T-helper 17 cell (primary cell): ENCODE measurements around the gene NKAIN1. TPM values are rescaled to one million over a fixed set of nuclear protein-coding genes. Genes with fewer than 3 reads are reported as not detected.
"Not testable (repeated sequence)": the region's sequence is repeated elsewhere in the genome, so short reads cannot be mapped to it uniquely, and the experiment has no call there.

Source experiments
- ATAC-seq: fragments of 150-1000 bp; cut with Tn5 transposase; 2 replicates; pipeline ENCODE4 v1.10.0; 2021; ENCODE audit warnings: mild to moderate bottlenecking, moderate library complexity
- DNase-seq, 3 donors: peaks; one replicate each; pipeline versions ENCODE4 v3.0.0 to v3.0.0-alpha.2; 2020 to 2021
- H3K9me3 ChIP-seq: one replicate; pipeline ENCODE4 v1.7.0; 2013; ENCODE audit warnings: low read length, mild to moderate bottlenecking; ENCODE audit not compliant: control insufficient read depth, poor library complexity, severe bottlenecking
- H3K27ac Mint-ChIP-seq: one replicate; pipeline ENCODE4 v1.8.0; 2022; ENCODE audit warnings: mild to moderate bottlenecking, moderate library complexity, mixed read lengths
- H3K27me3 Mint-ChIP-seq: one replicate; pipeline ENCODE4 v1.8.0; 2022; ENCODE audit warnings: mixed read lengths
- H3K36me3 Mint-ChIP-seq: one replicate; pipeline ENCODE4 v1.8.0; 2022; ENCODE audit warnings: low read depth, mixed read lengths
- H3K4me1 Mint-ChIP-seq: one replicate; pipeline ENCODE4 v1.8.0; 2022; ENCODE audit warnings: mild to moderate bottlenecking, mixed read lengths
- H3K4me3 Mint-ChIP-seq: one replicate; pipeline ENCODE4 v1.8.0; 2022; ENCODE audit warnings: mild to moderate bottlenecking, moderate library complexity, mixed read lengths
- total RNA-seq, 4 donors: library from RNA in 2 of 4; stranded (reverse) in 2 of 4; gene quantifications; one replicate each; pipeline ENCODE4 v1.2.3 and lab custom pipeline; 2022 to 2026

Gene NKAIN1
- not detected for total RNA-seq
- total RNA-seq (lab: John Stamatoyannopoulos, UW) = 0 reads per million in 2 donors

- no peak within 1 kb of the TSS for H3K27ac Mint-ChIP-seq
- ATAC-seq (no peak), DNase-seq (no peak)
- peaks cover 9% of the 10 kb centered on the region for H3K4me1 Mint-ChIP-seq
- H3K9me3 ChIP-seq = no peaks in the 10 kb centered on the region
- peaks cover 55% of the 10 kb centered on the region for H3K27me3 Mint-ChIP-seq
- peak within 1 kb of the TSS; percentile 88 for H3K4me3 Mint-ChIP-seq
- peaks cover 9% of the 10 kb centered on the region for H3K36me3 Mint-ChIP-seq
Measured at GRCh38 chr1:31239653-31240241, at the start of gene NKAIN1. NKAIN1 (minus strand) TSS chr1:31239887; CDS start chr1:31239547, 340 bp downstream.

DNA sequence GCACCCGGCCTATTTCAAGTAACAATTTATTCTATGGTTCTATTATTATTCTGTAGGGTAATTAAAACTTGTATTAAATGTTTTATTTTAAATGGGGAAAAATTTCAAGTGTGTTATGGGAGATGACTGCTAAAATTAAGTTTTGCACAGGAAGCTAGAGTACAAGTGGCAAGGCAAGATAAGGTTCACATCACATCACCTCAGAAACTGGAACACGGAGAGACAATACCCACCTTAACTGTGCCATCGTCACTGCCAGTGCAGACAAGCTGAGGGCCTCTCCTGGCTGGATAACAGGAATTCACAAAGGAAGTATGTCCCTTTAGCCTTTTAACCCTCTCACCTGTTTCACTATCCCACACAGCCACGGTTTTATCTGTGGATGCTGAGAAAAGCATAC is 49.3 kb upstream of the NKAIN1 start:
- no peaks in the 10 kb centered on the region for H3K27me3 Mint-ChIP-seq
- no peak overlapping the region for H3K27ac Mint-ChIP-seq
- no peak for ATAC-seq
- peaks cover 13% of the 10 kb centered on the region for H3K36me3 Mint-ChIP-seq
- no peaks in the 10 kb centered on the region for H3K9me3 ChIP-seq
- no peak overlapping the region for H3K4me3 Mint-ChIP-seq
- H3K4me1 Mint-ChIP-seq = peaks cover 11% of the 10 kb centered on the region
- DNase-seq = no peak

DNA sequence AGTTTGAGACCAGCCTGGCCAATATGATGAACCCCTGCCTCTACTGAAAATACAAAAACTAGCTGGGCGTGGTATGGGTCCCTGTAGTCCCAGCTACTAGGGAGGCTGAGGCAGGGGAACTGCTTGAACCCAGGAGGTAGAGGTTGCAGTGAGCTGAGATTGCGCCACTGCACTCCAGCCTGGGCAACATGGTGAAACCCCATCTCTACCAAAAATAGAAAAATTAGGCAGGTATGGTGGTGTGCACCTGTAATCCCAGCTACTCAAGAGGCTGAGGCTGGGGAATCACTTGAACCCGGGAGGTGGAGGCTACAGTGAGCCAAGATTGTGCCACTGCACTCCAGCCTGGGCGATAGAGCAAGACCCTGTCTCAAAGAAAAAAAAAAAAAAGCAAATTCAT is 48.1 kb upstream of the NKAIN1 start:
- H3K4me1 Mint-ChIP-seq, ATAC-seq, H3K27me3 Mint-ChIP-seq, H3K9me3 ChIP-seq, DNase-seq, H3K4me3 Mint-ChIP-seq, H3K27ac Mint-ChIP-seq: not testable (repeated sequence)
- H3K36me3 Mint-ChIP-seq = peaks cover 17% of the 10 kb centered on the region

DNA sequence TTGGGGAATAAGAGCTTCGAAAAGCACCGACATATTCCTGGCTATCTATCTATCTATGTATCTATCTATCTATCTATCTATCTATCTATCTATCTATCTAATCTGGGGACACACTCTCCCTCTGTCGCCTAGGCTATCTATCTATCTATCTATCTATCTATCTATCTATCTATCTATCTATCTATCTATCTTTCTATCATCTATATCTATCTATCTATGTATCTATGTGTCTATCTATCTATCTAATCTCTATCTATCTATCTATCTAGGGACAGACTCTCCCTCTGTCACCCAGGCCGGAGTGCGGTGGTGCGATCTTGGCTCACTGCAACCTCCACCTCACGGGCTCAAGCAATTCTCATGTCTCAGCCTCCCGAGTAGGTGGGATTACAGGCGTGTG is 42.7 kb upstream of the NKAIN1 start:
- H3K4me3 Mint-ChIP-seq = not testable (repeated sequence)
- peaks cover 15% of the 10 kb centered on the region for H3K4me1 Mint-ChIP-seq

GRCh38 chr1:31273619-31274018 is 33.9 kb upstream of the NKAIN1 start:
- Mint-ChIP-seq H3K27ac (peak overlapping the region; percentile 45), H3K4me1 (peaks cover 13% of the 10 kb centered on the region), H3K36me3 (peaks cover 6% of the 10 kb centered on the region), H3K4me3 (no peak overlapping the region), H3K27me3 (no peaks in the 10 kb centered on the region)
- no peaks in the 10 kb centered on the region for H3K9me3 ChIP-seq
- ATAC-seq = no peak
- no peak for DNase-seq

More for the DNA sequence above, 42.7 kb upstream of the NKAIN1 start:
- H3K9me3 ChIP-seq, H3K27me3 Mint-ChIP-seq, H3K27ac Mint-ChIP-seq, ATAC-seq, DNase-seq: not testable (repeated sequence)
- peaks cover 18% of the 10 kb centered on the region for H3K36me3 Mint-ChIP-seq

DNA sequence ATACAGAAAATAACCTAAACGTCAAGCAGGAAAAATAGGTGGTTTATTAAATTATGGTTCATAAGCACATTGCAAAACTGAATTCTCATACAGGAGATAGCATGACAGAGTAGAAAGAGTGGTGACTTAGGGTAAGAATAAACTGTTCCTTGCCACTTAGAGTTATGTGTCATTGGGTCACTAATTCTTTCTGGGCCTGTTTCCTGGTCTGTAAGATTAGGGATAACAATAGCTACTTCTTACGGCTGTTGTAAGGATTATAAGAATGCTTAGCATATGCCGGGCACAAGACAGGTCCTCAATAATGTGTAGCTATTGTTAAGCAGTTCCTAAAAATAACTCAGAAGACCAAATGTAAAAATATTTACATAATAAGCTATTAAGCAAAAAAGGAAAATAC is 32.7 kb upstream of the NKAIN1 start:
- no peak for ATAC-seq
- Mint-ChIP-seq H3K36me3 (peaks cover 4% of the 10 kb centered on the region), H3K4me1 (peaks cover 9% of the 10 kb centered on the region), H3K27me3 (no peaks in the 10 kb centered on the region), H3K27ac (no peak overlapping the region), H3K4me3 (no peak overlapping the region)
- DNase-seq = no peak
- no peaks in the 10 kb centered on the region for H3K9me3 ChIP-seq

DNA sequence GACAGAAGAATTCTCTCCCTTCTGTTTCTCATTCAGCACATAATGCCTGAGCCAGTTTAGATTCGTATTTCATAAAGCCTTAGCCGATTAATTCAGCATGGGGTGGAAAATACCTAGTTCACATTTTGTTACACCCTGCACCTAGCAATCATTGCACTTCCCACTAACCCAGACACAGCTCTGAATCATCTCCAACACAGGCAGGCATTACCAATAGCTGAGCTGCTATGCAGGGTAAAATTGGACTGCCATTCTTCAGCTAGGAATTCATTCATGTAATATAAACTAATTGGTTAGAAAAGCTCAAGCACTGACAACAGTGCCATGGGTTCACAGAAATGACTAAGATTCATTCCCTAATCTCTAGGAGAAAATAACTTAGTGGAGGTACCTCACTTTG is 26.9 kb upstream of the NKAIN1 start:
- H3K27ac Mint-ChIP-seq = no peak overlapping the region
- ATAC-seq (no peak), DNase-seq (no peak)
- H3K9me3 ChIP-seq = no peaks in the 10 kb centered on the region
- no peaks in the 10 kb centered on the region for H3K27me3 Mint-ChIP-seq
- H3K36me3 Mint-ChIP-seq = peaks cover 5% of the 10 kb centered on the region
- no peak overlapping the region for H3K4me3 Mint-ChIP-seq
- peaks cover 3% of the 10 kb centered on the region for H3K4me1 Mint-ChIP-seq

GRCh38 chr1:31264790-31265386 is 25.2 kb upstream of the NKAIN1 start:
- no peak overlapping the region for H3K27ac Mint-ChIP-seq
- H3K36me3 Mint-ChIP-seq = peaks cover 5% of the 10 kb centered on the region
- H3K27me3 Mint-ChIP-seq = no peaks in the 10 kb centered on the region
- H3K9me3 ChIP-seq = no peaks in the 10 kb centered on the region
- ATAC-seq (no peak), DNase-seq (no peak)
- no peak overlapping the region for H3K4me3 Mint-ChIP-seq
- H3K4me1 Mint-ChIP-seq = peaks cover 3% of the 10 kb centered on the region

GRCh38 chr1:31263408-31263807 is 23.7 kb upstream of the NKAIN1 start:
- DNase-seq (no peak), ATAC-seq (no peak)
- no peaks in the 10 kb centered on the region for H3K9me3 ChIP-seq
- H3K4me1 Mint-ChIP-seq = peaks cover 3% of the 10 kb centered on the region
- peaks cover 7% of the 10 kb centered on the region for H3K36me3 Mint-ChIP-seq
- H3K4me3 Mint-ChIP-seq = no peak overlapping the region
- H3K27ac Mint-ChIP-seq = no peak overlapping the region
- no peaks in the 10 kb centered on the region for H3K27me3 Mint-ChIP-seq

- H3K27ac Mint-ChIP-seq, ATAC-seq, DNase-seq, H3K4me3 Mint-ChIP-seq, H3K4me1 Mint-ChIP-seq, H3K9me3 ChIP-seq, H3K27me3 Mint-ChIP-seq: not testable (repeated sequence)
- H3K36me3 Mint-ChIP-seq = peaks cover 13% of the 10 kb centered on the region
Measured at GRCh38 chr1:31262393-31262792, 22.7 kb upstream of the NKAIN1 start.

DNA sequence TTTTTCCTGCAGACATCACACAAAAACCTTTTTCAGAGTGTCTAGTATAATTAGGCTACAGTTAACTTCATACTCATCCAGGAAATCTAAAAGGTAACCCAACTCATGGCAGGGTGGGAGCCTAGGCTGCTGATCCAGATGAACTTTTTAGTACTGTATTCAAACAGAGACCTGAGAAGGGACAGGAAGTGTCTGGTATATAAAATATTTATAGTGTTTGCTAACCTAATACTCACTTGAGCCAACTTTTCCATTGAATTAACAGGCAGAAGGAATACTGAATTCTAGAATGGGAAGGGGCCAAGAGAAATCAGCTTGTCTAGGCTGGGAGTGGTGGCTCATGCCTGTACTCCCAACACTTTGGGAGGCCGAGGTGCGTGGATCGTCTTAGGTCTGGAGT is 22.2 kb upstream of the NKAIN1 start:
- H3K36me3 Mint-ChIP-seq = peaks cover 13% of the 10 kb centered on the region
- peaks cover 3% of the 10 kb centered on the region for H3K4me1 Mint-ChIP-seq
- H3K4me3 Mint-ChIP-seq = no peak overlapping the region
- DNase-seq (no peak), ATAC-seq (no peak)
- no peak overlapping the region for H3K27ac Mint-ChIP-seq
- no peaks in the 10 kb centered on the region for H3K9me3 ChIP-seq
- no peaks in the 10 kb centered on the region for H3K27me3 Mint-ChIP-seq

GRCh38 chr1:31259746-31260145 is 20.1 kb upstream of the NKAIN1 start:
- ATAC-seq (no peak), DNase-seq (no peak)
- Mint-ChIP-seq H3K4me1 (no peaks in the 10 kb centered on the region), H3K27me3 (no peaks in the 10 kb centered on the region), H3K36me3 (peaks cover 9% of the 10 kb centered on the region), H3K4me3 (no peak overlapping the region), H3K27ac (no peak overlapping the region)
- no peaks in the 10 kb centered on the region for H3K9me3 ChIP-seq

- DNase-seq (no peak), ATAC-seq (no peak)
- H3K27me3 Mint-ChIP-seq = no peaks in the 10 kb centered on the region
- H3K9me3 ChIP-seq = no peaks in the 10 kb centered on the region
- no peak overlapping the region for H3K27ac Mint-ChIP-seq
- no peaks in the 10 kb centered on the region for H3K4me1 Mint-ChIP-seq
- H3K4me3 Mint-ChIP-seq = no peak overlapping the region
- H3K36me3 Mint-ChIP-seq = peaks cover 9% of the 10 kb centered on the region
Measured at GRCh38 chr1:31258581-31258980, 18.9 kb upstream of the NKAIN1 start.

- H3K36me3 Mint-ChIP-seq = peaks cover 9% of the 10 kb centered on the region
- no peaks in the 10 kb centered on the region for H3K4me1 Mint-ChIP-seq
- H3K9me3 ChIP-seq = no peaks in the 10 kb centered on the region
Measured at GRCh38 chr1:31257213-31257612, 17.5 kb upstream of the NKAIN1 start.

More at GRCh38 chr1:31257213-31257612, 17.5 kb upstream of the NKAIN1 start:
- Mint-ChIP-seq H3K27me3 (no peaks in the 10 kb centered on the region), H3K27ac (no peak overlapping the region), H3K4me3 (no peak overlapping the region)
- DNase-seq (no peak), ATAC-seq (no peak)
